Neural progenitor cell (in vitro differentiated cells): Measurements from ENCODE around the gene HOOK2. TPM values are rescaled to one million over a fixed set of nuclear protein-coding genes. Genes with fewer than 3 reads are reported as not detected.

Experiments used
- DNase-seq: peaks from one replicate; pipeline ENCODE4 v3.0.0-alpha.2; 2016; ENCODE audit warnings: low spot score
- H2AFZ ChIP-seq: fragments of 200-600 bp; sonication (generic); replicated peaks from 2 replicates; pipeline ENCODE4 v1.6.1; 2016; ENCODE audit warnings: antibody characterized with exemption
- H3F3A ChIP-seq: fragments of 200-600 bp; sonication (generic); 2 replicates; pipeline ENCODE4 v1.6.1; 2016; ENCODE audit warnings: antibody characterized with exemption, low read depth
- H3K27ac ChIP-seq: fragments of 200-600 bp; sonication (generic); 2 replicates; pipeline ENCODE4 v1.5.1; 2016; ENCODE audit warnings: mild to moderate bottlenecking
- H3K27me3 ChIP-seq: fragments of 200-600 bp; sonication (generic); 2 replicates; pipeline ENCODE4 v1.6.1; 2016; ENCODE audit warnings: mild to moderate bottlenecking, moderate library complexity
- H3K36me3 ChIP-seq: fragments of 200-600 bp; sonication (generic); 2 replicates; pipeline ENCODE4 v1.5.1; 2016
- H3K4me1 ChIP-seq: fragments of 200-600 bp; sonication (generic); 2 replicates; pipeline ENCODE4 v1.6.1; 2016; ENCODE audit warnings: mixed run types
- H3K4me2 ChIP-seq: fragments of 200-600 bp; sonication (generic); 2 replicates; pipeline ENCODE4 v1.6.1; 2016
- H3K4me3 ChIP-seq: fragments of 200-600 bp; sonication (generic); 2 replicates; pipeline ENCODE4 v1.5.1; 2016
- H3K79me2 ChIP-seq: fragments of 200-600 bp; sonication (generic); 2 replicates; pipeline ENCODE4 v1.6.1; 2016; ENCODE audit warnings: low read depth
- H3K9ac ChIP-seq: fragments of 200-600 bp; sonication (generic); 2 replicates; pipeline ENCODE4 v1.6.1; 2016
- H3K9me3 ChIP-seq: fragments of 200-600 bp; sonication (generic); 2 replicates; pipeline ENCODE4 v1.5.1; 2016; ENCODE audit warnings: low read depth
- H4K20me1 ChIP-seq: fragments of 200-600 bp; sonication (generic); 2 replicates; pipeline ENCODE4 v1.6.1; 2016; ENCODE audit warnings: low read depth
- H3K27ac Mint-ChIP-seq: 3 replicates; pipeline ENCODE4 v1.8.0; 2021; ENCODE audit warnings: mixed read lengths
- H3K27me3 Mint-ChIP-seq: 2 replicates; pipeline ENCODE4 v1.8.0; 2022; ENCODE audit warnings: low read depth, mild to moderate bottlenecking, inconsistent platforms, moderate library complexity, mixed read lengths; ENCODE audit not compliant: insufficient read depth
- H3K36me3 Mint-ChIP-seq: 3 replicates; pipeline ENCODE4 v1.8.0; 2021; ENCODE audit warnings: mixed read lengths
- H3K4me1 Mint-ChIP-seq: 3 replicates; pipeline ENCODE4 v1.8.0; 2021; ENCODE audit warnings: mixed read lengths
- H3K4me3 Mint-ChIP-seq: 3 replicates; pipeline ENCODE4 v1.8.0; 2021; ENCODE audit warnings: mild to moderate bottlenecking, moderate library complexity, mixed read lengths
- H3K9me3 Mint-ChIP-seq: 3 replicates; pipeline ENCODE4 v1.8.0; 2020; ENCODE audit warnings: mixed read lengths
- CTCF ChIP-seq: fragments of 200-600 bp; sonication (generic); IDR thresholded peaks from 2 replicates; pipeline ENCODE4 v1.5.1; 2017; ENCODE audit warnings: antibody characterized with exemption, mild to moderate bottlenecking
- EZH2 ChIP-seq: fragments of 200-600 bp; sonication (generic); IDR thresholded peaks from 2 replicates; pipeline ENCODE4 v1.6.1; 2017; ENCODE audit warnings: antibody characterized with exemption, mild to moderate bottlenecking, moderate library complexity
- EZH2phosphoT487 ChIP-seq: fragments of 200-600 bp; sonication (generic); IDR thresholded peaks from 2 replicates; pipeline ENCODE4 v1.6.1; 2017; ENCODE audit warnings: antibody characterized with exemption
- total RNA-seq: library from RNA; depleted of rRNA; stranded (reverse); fragments of >200 nt; gene quantifications from 2 replicates; pipeline ENCODE4 v1.2.3, GENCODE V29; 2015; ENCODE audit warnings: low replicate concordance

Gene HOOK2
- total RNA-seq, 1 donor from 2014 or later, result 14.3 TPM

GRCh38 chr19:12785431-12786031, 10.2 kb upstream of the HOOK2 start:
- TF ChIP-seq EZH2phosphoT487 (no peak), CTCF (no peak), EZH2 (no peak)
- H3K27ac Mint-ChIP-seq, result no peak overlapping the region
- Histone ChIP-seq H3K4me1 (peaks cover 34% of the 10 kb centered on the region), H3K27ac (no peak overlapping the region), H3K9ac (no peak overlapping the region), H3K9me3 (no peaks in the 10 kb centered on the region), H2AFZ (no peak overlapping the region), H3K79me2 (no peaks in the 10 kb centered on the region), H3K4me2 (no peak overlapping the region), H4K20me1 (no peaks in the 10 kb centered on the region), H3K36me3 (no peaks in the 10 kb centered on the region), H3F3A (peaks cover 63% of the 10 kb centered on the region), H3K4me3 (no peak overlapping the region), H3K27me3 (peaks cover 4% of the 10 kb centered on the region)
- H3K27me3 Mint-ChIP-seq, result peaks cover 12% of the 10 kb centered on the region
- H3K4me1 Mint-ChIP-seq, result peaks cover 34% of the 10 kb centered on the region
- peaks cover 2% of the 10 kb centered on the region for H3K9me3 Mint-ChIP-seq
- H3K4me3 Mint-ChIP-seq, result no peak overlapping the region
- H3K36me3 Mint-ChIP-seq, result no peaks in the 10 kb centered on the region
- DNase-seq, result no peak

GRCh38 chr19:12784871-12785430, 9.6 kb upstream of the HOOK2 start:
- H3K4me1 ChIP-seq, result peaks cover 31% of the 10 kb centered on the region
- H3K27ac ChIP-seq, result no peak overlapping the region
- H3K4me3 ChIP-seq, result no peak overlapping the region
- no peak overlapping the region for H3K9ac ChIP-seq
- H3F3A ChIP-seq, result peaks cover 61% of the 10 kb centered on the region
- H3K27me3 ChIP-seq, result no peaks in the 10 kb centered on the region
- TF ChIP-seq CTCF (no peak), EZH2 (no peak), EZH2phosphoT487 (no peak)
- no peak overlapping the region for H3K4me3 Mint-ChIP-seq
- H3K27ac Mint-ChIP-seq, result no peak overlapping the region
- H3K27me3 Mint-ChIP-seq, result peaks cover 10% of the 10 kb centered on the region
- H2AFZ ChIP-seq, result no peak overlapping the region
- H3K9me3 ChIP-seq, result no peaks in the 10 kb centered on the region
- no peaks in the 10 kb centered on the region for H4K20me1 ChIP-seq
- no peak for DNase-seq
- peaks cover 31% of the 10 kb centered on the region for H3K4me1 Mint-ChIP-seq
- no peaks in the 10 kb centered on the region for H3K36me3 ChIP-seq
- no peaks in the 10 kb centered on the region for H3K36me3 Mint-ChIP-seq
- peaks cover 2% of the 10 kb centered on the region for H3K9me3 Mint-ChIP-seq
- H3K79me2 ChIP-seq, result no peaks in the 10 kb centered on the region
- H3K4me2 ChIP-seq, result no peak overlapping the region

- Histone ChIP-seq H3K9ac (no peak overlapping the region), H3K4me2 (no peak overlapping the region), H3K27me3 (no peaks in the 10 kb centered on the region), H3K27ac (no peak overlapping the region), H3K36me3 (no peaks in the 10 kb centered on the region), H3K4me3 (no peak overlapping the region), H3K4me1 (peaks cover 32% of the 10 kb centered on the region), H3K9me3 (no peaks in the 10 kb centered on the region), H3F3A (peaks cover 66% of the 10 kb centered on the region), H4K20me1 (no peaks in the 10 kb centered on the region), H3K79me2 (no peaks in the 10 kb centered on the region), H2AFZ (no peak overlapping the region)
- H3K4me1 Mint-ChIP-seq, result peaks cover 37% of the 10 kb centered on the region
- TF ChIP-seq EZH2 (no peak), EZH2phosphoT487 (no peak), CTCF (no peak)
- H3K27me3 Mint-ChIP-seq, result peaks cover 13% of the 10 kb centered on the region
- no peak overlapping the region for H3K4me3 Mint-ChIP-seq
- H3K9me3 Mint-ChIP-seq, result peaks cover 2% of the 10 kb centered on the region
- no peak overlapping the region for H3K27ac Mint-ChIP-seq
- no peaks in the 10 kb centered on the region for H3K36me3 Mint-ChIP-seq
- no peak for DNase-seq
Measured at GRCh38 chr19:12784394-12784870, 9.1 kb upstream of the HOOK2 start.
